H1 (cell line): ENCODE results near the gene CHD6.

ENCODE experiments used
- ASH2L ChIP-seq: fragments of 200-600, 300-600 bp; sonication (generic); IDR thresholded peaks from one replicate; pipeline ENCODE4 v1.7.1; 2017; ENCODE audit warnings: low read length
- BCL11A ChIP-seq, 2 experiments: IDR thresholded peaks; one replicate each; pipeline ENCODE4 v1.6.1; 2011; ENCODE audit warnings: low read depth in 2 of 2, low read length in 2 of 2, mild to moderate bottlenecking in 2 of 2
- BRCA1 ChIP-seq: IDR thresholded peaks from 2 replicates; pipeline ENCODE4 v1.6.1; 2012; ENCODE audit warnings: low read depth, low read length, improper control_type of control experiment
- CHD7 ChIP-seq: fragments of 300-600 bp; sonication (generic); IDR thresholded peaks from 2 replicates; pipeline ENCODE4 v1.7.1; 2012; ENCODE audit warnings: low read length, moderate library complexity, mild to moderate bottlenecking, inconsistent platforms; ENCODE audit not compliant: insufficient replicate concordance
- EZH2 ChIP-seq: fragments of 200-600 bp; sonication (generic); IDR thresholded peaks from 2 replicates; pipeline ENCODE4 v1.7.1; 2012; ENCODE audit warnings: low read depth, mild to moderate bottlenecking, moderate library complexity, low read length, inconsistent platforms; ENCODE audit not compliant: severe bottlenecking
- HDAC6 ChIP-seq: IDR thresholded peaks from one replicate; pipeline ENCODE4 v1.7.1; 2012; ENCODE audit warnings: low read depth, mild to moderate bottlenecking, inconsistent platforms, low read length, moderate library complexity
- JUND ChIP-seq: IDR thresholded peaks from 2 replicates; pipeline ENCODE4 v1.6.1; 2011; ENCODE audit warnings: mild to moderate bottlenecking, improper control_type of control experiment, low read length
- MAFK ChIP-seq: IDR thresholded peaks from 2 replicates; pipeline ENCODE4 v1.6.1; 2012; ENCODE audit warnings: low read depth, mild to moderate bottlenecking, improper control_type of control experiment, low read length
- POLR2A ChIP-seq, 2 experiments: IDR thresholded peaks; 1 replicate in 1 of 2; 2 replicates in 1 of 2; pipeline ENCODE4 v1.6.1; 2011; ENCODE audit warnings: low read depth in 2 of 2, low read length in 2 of 2, mild to moderate bottlenecking in 2 of 2; ENCODE audit errors: control extremely low read depth in 1 of 2
- SP1 ChIP-seq: IDR thresholded peaks from 2 replicates; pipeline ENCODE4 v1.6.1; 2011; ENCODE audit warnings: low read depth, low read length
- SP2 ChIP-seq: IDR thresholded peaks from 2 replicates; pipeline ENCODE4 v1.6.1; 2012; ENCODE audit warnings: mild to moderate bottlenecking, low read length, inconsistent platforms
- YY1 ChIP-seq: IDR thresholded peaks from 2 replicates; pipeline ENCODE4 v1.6.1; 2011; ENCODE audit warnings: low read depth, mild to moderate bottlenecking, low read length
- TF ChIP-seq, protein P1 (sequence below), 3 experiments: IDR thresholded peaks; 1 replicate in 2 of 3; 2 replicates in 1 of 3; pipeline versions ENCODE4 v1.5.1 to v1.6.1; 2011; ENCODE audit warnings: low read length in 3 of 3, mild to moderate bottlenecking in 3 of 3, inconsistent platforms in 2 of 3, low read depth in 1 of 3, moderate library complexity in 1 of 3; ENCODE audit not compliant: insufficient read depth in 1 of 3; ENCODE audit errors: control extremely low read depth in 1 of 3
- TF ChIP-seq, protein P2 (sequence below): IDR thresholded peaks from 2 replicates; pipeline ENCODE4 v1.6.1; 2011; ENCODE audit warnings: low read depth, mild to moderate bottlenecking, low read length; ENCODE audit not compliant: insufficient read depth

GRCh38 chr20:41654884-41655283 lies 36.7 kb upstream of the CHD6 start:
- TF ChIP-seq EZH2 (no peak), HDAC6 (no peak), SP2 (no peak), POLR2A (IDR thresholded peaks at IDR 0.05; ENCODE audit: control extremely low read depth in 1 of 2, low read depth in 2 of 2, low read length in 2 of 2) (no peak), SP1 (no peak), JUND (no peak), MAFK (no peak), BRCA1 (no peak), BCL11A (IDR thresholded peaks at IDR 0.05; ENCODE audit: low read depth in 2 of 2, low read length in 2 of 2) (no peak), YY1 (no peak), ASH2L (no peak), CHD7 (no peak)
- TF ChIP-seq, protein P1, sequence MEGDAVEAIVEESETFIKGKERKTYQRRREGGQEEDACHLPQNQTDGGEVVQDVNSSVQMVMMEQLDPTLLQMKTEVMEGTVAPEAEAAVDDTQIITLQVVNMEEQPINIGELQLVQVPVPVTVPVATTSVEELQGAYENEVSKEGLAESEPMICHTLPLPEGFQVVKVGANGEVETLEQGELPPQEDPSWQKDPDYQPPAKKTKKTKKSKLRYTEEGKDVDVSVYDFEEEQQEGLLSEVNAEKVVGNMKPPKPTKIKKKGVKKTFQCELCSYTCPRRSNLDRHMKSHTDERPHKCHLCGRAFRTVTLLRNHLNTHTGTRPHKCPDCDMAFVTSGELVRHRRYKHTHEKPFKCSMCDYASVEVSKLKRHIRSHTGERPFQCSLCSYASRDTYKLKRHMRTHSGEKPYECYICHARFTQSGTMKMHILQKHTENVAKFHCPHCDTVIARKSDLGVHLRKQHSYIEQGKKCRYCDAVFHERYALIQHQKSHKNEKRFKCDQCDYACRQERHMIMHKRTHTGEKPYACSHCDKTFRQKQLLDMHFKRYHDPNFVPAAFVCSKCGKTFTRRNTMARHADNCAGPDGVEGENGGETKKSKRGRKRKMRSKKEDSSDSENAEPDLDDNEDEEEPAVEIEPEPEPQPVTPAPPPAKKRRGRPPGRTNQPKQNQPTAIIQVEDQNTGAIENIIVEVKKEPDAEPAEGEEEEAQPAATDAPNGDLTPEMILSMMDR (IDR thresholded peaks at IDR 0.05; ENCODE audit: control extremely low read depth in 1 of 3, insufficient read depth in 1 of 3, low read depth in 1 of 3, low read length in 3 of 3): no peak
- TF ChIP-seq, protein P2, sequence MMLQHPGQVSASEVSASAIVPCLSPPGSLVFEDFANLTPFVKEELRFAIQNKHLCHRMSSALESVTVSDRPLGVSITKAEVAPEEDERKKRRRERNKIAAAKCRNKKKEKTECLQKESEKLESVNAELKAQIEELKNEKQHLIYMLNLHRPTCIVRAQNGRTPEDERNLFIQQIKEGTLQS: no peak
